GM18498 (cell line): ENCODE measurements around the gene DDAH2.
A peak's percentile ranks its signal among the peaks of the same experiment; 100 is the strongest.

Source experiments
- ATAC-seq: cut with Tn5 transposase; IDR thresholded peaks from one replicate; pipeline ENCODE4 v1.9.1; 2021; ENCODE audit warnings: mild to moderate bottlenecking, moderate library complexity; ENCODE audit not compliant: unreplicated experiment

Gene DDAH2

DNA sequence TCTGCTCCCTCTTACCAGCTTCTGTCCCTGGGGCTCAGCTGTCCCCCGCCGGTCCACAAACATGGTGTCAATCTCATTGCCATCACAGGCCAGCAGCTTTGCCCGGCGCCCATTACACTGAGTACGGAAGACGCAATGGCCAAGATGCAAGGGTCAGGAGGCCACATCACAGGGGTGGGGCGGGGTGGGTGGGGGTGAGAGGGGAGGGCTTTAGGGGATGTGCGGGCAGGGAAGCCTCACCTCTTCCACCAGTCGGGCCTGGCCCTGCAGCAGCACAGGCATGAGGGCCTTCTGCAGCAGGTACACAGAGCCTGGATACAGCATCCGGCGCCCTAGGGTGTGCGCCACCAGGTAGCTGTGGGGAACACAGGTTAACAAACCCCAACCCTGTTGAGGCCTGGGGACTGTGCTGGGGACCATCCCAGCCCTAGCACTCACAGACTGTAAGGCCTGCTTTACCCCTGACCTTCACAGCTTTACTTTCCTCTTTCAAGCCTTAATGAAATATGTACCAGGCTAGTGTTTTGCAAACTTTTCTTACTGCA, 37.5 kb downstream of the DDAH2 start:
- ATAC-seq, result no peak

- no peak for ATAC-seq
Observed at GRCh38 chr6:31691078-31691463, 38.0 kb downstream of the DDAH2 start.

DNA sequence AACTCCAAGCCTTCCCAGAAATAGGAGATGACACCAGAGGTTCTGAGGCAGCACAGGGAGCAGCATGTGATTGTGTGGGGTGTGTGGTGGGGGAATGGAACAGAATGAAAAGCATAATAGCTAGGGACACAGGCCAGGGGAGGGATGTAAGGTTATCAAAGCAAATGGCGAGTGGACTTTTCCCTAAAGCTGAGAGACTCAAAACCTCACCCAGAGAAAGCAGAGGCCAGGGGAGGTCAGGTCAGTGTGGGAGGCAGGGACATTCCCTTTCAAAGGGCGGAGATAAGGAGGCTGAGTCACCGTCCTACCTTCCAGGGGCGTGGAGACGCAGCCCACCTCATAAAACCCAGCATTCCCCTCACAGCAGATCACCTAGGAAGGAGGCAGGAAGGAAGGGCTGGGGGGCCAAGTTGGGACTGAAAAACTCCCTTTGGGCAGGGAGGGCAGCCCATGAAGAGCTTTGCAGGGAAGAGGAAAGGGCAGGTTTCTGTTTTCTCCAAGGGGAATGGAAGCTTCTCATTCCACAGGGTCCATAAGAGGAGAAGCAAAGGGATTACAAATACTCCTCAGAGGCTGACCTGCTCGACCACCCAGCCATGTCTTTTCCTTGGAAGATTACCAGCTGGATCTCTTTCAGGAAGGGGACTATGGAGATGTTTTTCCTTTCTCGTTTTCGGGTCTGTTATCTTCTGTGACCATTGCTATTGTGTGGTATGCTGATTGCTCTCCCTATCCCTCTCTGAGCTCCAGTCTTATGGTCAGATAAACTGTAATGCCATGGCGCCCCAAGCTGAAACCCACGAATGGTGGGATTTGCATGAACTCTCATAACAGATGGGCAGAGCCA, 38.6 kb downstream of the DDAH2 start:
- ATAC-seq, result no peak

DNA sequence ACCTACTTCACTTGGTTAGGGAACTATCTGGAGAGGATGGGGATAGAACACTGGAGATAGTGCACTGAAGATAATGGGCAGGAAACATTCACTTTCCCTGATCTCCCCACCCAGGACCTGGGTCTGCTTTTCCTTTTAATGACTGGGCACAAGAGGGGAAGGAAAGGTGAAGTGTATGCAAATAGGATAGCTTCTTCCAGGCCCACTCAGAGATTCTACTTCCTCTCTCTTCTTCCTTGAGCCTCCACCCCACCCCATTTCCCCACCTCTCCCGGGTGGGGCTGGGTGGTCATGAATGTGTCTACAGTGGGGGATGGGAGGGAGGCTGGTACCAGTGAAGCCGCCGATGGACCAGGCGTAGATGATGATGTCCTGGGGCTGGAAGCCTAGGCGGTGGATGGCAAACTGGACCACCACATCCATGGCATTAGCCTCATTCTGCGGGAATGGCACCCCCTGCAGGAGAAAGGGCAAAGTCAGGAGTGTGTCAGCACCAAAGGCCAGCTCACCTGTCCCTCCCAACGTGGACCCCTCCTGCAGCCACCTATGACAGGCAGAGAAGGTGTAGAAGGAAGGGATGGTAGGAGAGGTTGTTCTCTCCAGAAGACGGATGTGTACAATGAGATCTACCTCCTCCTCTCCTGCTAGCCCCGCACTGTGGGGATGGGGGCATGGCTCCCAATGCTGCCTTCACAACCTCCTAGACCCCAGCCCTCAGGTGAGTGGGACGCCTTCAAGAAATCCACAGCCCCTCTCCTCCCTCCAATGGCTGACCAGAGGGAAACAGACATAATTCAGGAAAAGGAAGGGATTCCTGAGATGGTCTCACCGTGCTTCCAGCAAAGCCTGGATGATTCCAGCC, 39.6 kb downstream of the DDAH2 start:
- ATAC-seq, result no peak

GRCh38 chr6:31687860-31688693, 41.0 kb downstream of the DDAH2 start:
- no peak for ATAC-seq

GRCh38 chr6:31687321-31687720, 41.8 kb downstream of the DDAH2 start:
- ATAC-seq, result no peak

DNA sequence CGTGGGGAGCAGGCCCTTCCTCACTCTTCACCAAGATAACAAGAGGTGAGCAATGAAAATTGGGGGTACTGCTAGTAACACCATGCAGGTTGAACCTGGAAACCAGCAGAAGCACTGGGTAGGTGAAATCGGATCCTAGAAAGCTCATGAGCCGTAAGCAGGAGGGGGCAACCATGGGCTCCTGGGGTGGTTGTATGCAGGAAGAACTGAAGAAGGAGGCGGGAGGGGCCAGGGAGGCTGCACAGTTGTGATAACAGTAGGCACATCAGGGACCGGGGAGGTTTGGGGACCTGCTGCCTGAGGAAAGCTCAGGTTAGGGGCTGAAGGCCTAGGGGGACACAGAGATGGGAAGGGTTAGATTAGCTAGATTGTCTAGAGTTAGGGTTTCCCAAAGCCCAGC, 42.6 kb downstream of the DDAH2 start:
- ATAC-seq, result no peak

DNA sequence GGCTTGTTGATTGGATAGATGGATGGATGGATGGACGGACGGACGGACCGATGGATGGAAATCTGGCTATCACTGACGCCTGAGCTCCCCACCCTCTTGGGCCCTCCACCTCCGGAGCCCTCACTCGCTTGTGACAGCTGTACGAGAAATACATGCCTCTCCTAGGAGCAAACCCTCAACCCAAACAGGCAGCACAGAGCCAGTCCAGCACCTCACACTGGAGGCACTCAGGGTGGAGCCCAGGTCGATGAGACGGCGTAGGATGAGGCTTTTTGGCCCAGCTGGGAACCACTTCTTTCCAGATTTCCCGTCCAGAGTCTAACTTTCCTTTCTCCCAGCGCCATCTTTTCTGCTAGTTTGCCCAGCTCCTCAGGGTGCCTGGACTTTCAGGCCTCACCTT, 45.5 kb downstream of the DDAH2 start:
- ATAC-seq, result no peak

DNA sequence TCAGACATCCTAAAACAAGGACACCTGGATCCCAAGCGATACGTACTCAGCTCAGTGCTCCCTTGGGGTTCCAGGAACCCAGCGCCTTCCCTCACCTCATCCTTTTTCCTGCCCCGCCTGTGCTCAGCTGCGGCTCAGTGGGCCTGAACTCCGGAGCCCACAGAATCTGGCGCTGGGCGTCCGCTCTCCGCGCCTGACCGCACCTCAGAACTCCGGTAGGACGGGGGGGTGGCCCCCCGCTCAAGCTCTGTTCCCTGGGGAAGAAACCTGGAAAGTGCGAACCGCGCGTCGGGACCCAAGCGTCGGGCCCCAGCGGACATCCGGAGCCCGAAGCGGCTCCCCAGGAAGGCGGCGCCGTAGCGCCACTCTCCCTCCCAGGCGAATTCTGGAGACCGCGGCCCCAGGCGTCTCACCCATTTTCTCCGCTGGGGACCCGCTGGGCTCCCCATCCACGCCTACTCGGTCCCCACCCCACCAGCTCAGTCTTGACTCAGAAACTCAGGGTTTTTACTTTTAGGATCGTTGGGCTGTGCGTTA, 47.9 kb downstream of the DDAH2 start:
- ATAC-seq, result peak; percentile 34

GRCh38 chr6:31680226-31681134, 48.6 kb downstream of the DDAH2 start, which contains the start of gene LY6G5C:
LY6G5C (minus strand) TSS chr6:31681067; CDS start chr6:31680373, 694 bp downstream.
- peak; percentile 52 for ATAC-seq

DNA sequence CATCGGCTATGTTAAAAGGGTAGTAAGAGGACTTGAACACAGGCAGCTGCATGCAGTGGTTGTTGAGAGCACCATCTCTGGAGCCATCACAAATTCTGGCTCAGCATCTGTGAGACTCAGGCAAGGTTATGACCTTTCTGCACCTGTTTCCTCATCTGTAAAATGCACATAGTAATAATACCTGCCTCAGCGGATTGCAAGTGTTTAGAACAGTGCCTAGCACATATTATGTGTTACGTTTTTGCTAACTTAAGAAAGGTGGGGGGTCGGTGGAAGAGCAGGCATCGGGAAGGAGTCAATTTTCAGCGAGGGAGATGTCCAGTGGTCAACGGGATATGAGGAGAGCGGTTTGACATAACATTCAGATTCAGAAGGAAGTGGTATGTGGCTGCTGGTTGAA, 51.1 kb downstream of the DDAH2 start:
- ATAC-seq, result no peak
